HG02885 (cell line): ENCODE data around the gene ETNK2.

Source experiments
- ATAC-seq: cut with Tn5 transposase; IDR thresholded peaks from one replicate; pipeline ENCODE4 v1.9.1; 2021; ENCODE audit warnings: mild to moderate bottlenecking; ENCODE audit not compliant: unreplicated experiment, poor library complexity

ETNK2 gene

GRCh38 chr1:204151552-204152309 lies at the start of gene ETNK2:
ETNK2 (minus strand) TSS chr1:204152044; CDS start chr1:204151852, 192 bp downstream.
- ATAC-seq: no peak

DNA sequence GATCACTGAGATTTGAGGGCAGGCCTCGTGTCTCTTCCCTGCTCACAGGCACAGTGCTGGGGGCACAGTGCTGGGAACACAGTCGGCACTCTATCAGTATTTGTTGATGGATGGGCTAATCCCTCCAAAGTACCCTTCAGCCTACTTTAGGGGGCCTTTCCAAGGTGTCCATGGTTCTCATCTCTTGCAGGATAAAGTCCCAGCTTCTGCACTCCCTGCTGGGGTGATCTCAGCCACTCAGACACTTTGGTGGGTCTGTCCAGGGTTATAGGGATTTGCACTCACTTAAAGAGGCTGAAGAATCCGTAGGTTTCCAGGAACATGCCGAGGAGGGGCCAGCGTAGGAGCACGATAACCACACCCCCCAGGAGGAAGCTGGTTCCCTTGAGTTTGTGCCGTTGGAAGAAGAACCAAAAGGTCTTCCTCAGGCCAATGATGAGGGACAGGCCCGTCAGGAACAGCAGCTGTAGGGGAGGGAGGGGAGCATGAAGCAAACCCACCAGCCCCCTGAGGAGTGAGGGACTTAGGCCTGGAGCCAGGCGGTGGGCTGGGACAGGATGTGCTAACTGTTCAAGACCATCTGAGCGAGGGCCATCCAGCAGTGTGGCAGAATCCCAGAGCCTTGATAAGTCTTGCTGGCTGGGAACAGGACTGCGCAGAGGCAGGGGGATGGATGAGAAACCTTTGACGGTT lies 49.6 kb upstream of the ETNK2 start:
- ATAC-seq: no peak

GRCh38 chr1:204199579-204199978 lies 47.7 kb upstream of the ETNK2 start:
- ATAC-seq: no peak

DNA sequence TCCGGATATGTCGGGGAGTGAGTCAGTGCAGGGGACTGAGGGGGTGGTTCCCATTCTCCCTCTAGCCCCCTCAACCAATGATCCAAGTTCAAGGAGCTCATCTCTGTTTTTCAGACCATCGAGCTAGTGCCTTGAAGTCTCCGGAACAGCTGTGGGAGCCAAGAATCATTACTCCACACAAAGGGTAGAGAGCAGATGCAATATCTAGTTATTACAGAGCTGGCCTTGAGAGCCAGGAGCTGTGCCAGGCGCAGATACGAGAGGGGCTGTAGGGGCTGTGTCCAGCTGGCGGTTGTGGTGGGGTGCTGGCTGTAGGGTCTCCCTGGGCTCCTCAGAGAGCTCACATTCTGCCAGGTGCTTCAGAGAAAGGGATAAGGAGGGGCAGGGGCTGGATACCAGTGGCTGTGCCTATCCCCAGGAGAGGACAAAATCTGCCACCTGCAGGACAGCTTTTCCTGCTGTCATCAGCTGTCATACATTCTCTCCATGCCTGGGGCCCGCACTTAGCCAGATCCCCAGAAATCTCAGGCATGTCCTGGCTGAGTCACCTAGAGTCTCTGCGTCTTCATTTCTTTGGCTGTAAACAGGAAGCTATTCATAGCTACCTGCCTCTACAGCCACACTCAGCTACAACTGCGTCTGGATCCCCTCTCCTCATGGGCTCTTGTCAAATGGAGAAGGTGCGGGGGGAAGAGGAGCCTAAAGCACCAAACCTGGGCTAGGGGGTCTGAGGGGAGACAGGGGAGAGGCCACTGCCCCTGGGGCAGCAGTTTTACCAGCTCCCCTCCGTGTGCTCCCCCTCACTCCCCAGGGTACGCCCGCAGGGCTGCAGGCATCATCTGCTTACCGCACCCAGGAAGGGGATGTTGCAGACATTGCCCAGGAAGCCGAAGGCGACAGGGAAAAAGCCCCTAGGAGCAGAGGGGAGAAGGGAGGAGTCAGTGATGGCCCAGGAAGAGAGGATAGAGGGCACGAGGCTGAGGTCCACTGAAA lies 46.8 kb upstream of the ETNK2 start:
- no peak for ATAC-seq

- no peak for ATAC-seq
Measured at GRCh38 chr1:204197068-204197467, 45.2 kb upstream of the ETNK2 start.

- no peak for ATAC-seq
Measured at GRCh38 chr1:204196068-204196795, 44.4 kb upstream of the ETNK2 start, which contains the start of gene KISS1. KISS1 (minus strand) TSS chr1:204196491; CDS start chr1:204192876, 3,615 bp downstream.

DNA sequence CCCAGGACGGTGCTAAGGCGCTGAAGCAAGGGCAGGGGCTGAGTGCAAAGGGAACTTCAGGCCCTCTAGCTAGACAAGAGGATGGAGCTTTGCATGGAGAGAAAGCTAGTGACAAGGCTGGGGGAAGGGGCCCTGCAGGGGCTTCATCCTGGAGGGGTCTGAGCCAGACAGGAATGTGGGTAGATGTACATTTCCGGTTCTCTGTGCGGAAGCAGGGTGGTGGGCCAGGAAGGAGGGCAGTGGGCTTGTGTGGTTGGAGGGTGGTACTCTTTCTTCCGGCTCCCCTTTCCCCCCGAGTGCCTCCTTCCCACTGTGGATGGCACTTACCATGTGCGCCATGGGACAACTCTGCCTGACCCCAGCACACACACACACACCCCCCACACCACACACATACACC lies 42.9 kb upstream of the ETNK2 start:
- no peak for ATAC-seq

GRCh38 chr1:204194080-204194479 lies 42.2 kb upstream of the ETNK2 start:
- ATAC-seq: no peak

DNA sequence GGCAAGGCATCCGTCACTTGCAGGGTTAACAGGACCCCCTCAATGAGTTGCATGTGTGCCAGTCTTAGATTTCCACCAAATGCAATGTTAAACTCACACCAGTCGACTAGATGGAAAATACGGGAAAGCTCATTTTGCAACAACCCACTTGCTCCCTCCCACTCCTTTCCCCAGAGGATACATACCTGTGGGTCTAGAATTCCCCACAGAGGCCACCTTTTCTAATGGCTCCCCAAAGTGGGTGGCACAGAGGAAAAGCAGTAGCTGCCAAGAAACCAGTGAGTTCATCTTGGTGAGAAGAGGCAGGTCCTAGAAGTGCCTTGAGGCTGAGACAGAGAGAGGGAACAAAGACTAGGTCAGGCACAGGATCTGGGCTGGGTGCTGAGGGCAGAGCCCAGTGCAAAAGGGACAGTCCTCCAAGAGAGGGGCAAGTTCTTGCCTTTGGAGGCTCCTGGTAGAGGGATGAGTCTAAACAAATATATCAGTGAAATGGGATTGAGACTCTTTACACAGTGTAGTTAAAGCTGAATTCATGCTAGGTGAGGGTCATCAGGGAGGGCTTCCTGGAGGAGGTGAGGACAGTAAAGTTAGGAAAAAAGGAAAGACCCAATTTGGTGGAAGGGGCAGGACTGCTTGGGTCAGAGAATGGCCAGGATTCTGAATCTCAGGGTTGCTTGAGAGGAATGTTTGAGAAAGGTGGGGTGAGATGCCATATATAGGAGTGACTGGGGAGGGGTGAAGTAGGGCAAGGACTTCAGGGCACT lies 40.9 kb upstream of the ETNK2 start:
- ATAC-seq: no peak

DNA sequence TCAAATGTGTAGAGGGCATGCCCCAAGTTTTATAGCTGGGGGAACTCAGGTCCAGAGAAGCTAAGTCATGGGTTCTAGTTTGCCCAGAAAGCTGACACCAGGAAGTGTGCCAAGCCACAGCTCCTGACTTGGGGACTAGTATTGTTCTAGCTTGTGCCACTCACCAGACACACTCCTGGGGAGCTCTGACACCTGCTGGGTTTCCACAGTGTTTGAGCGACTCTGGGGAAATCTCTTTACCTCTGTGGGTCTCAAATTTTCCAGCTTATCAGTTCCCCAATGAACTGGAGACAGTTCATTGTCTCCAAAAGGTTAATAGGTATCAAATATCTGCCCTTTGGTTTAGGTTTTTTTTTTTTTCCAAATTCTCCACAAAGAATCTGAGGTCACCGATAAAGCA lies 40.2 kb upstream of the ETNK2 start:
- no peak for ATAC-seq

GRCh38 chr1:204191456-204191855 lies 39.6 kb upstream of the ETNK2 start:
- ATAC-seq: no peak

- ATAC-seq: no peak
Measured at GRCh38 chr1:204190212-204191211, 38.7 kb upstream of the ETNK2 start.

GRCh38 chr1:204188959-204189639 lies 37.3 kb upstream of the ETNK2 start:
- no peak for ATAC-seq

- ATAC-seq: no peak
Measured at GRCh38 chr1:204186597-204186996, 34.8 kb upstream of the ETNK2 start.

GRCh38 chr1:204181116-204181515 lies 29.3 kb upstream of the ETNK2 start:
- ATAC-seq: no peak

- no peak for ATAC-seq
Measured at GRCh38 chr1:204180133-204180532, 28.3 kb upstream of the ETNK2 start.

- ATAC-seq: no peak
Measured at GRCh38 chr1:204178487-204179281, 26.8 kb upstream of the ETNK2 start.
